GM18517 (cell line): ENCODE data around the gene SP9.
"Not testable (repeated sequence)": the region's sequence is repeated elsewhere in the genome, so short reads cannot be mapped to it uniquely, and the experiment has no call there.

Experiments
- ATAC-seq: cut with Tn5 transposase; IDR thresholded peaks from one replicate; pipeline ENCODE4 v1.9.1; 2021; ENCODE audit warnings: mild to moderate bottlenecking, moderate library complexity; ENCODE audit not compliant: unreplicated experiment

The SP9 gene

GRCh38 chr2:174344716-174345461 lies 10.1 kb downstream of the SP9 start:
- ATAC-seq = no peak

- no peak for ATAC-seq
Measured at GRCh38 chr2:174350018-174350417, 15.3 kb downstream of the SP9 start.

- no peak for ATAC-seq
Measured at GRCh38 chr2:174350593-174351181, 15.9 kb downstream of the SP9 start.

GRCh38 chr2:174353004-174353403 lies 18.2 kb downstream of the SP9 start:
- no peak for ATAC-seq

- no peak for ATAC-seq
Measured at GRCh38 chr2:174356347-174356746, 21.6 kb downstream of the SP9 start.

GRCh38 chr2:174359663-174360062 lies 24.9 kb downstream of the SP9 start:
- not testable (repeated sequence) for ATAC-seq

GRCh38 chr2:174362949-174363348 lies 28.2 kb downstream of the SP9 start:
- no peak for ATAC-seq

- not testable (repeated sequence) for ATAC-seq
Measured at GRCh38 chr2:174363492-174364225, 28.9 kb downstream of the SP9 start.

GRCh38 chr2:174364628-174365027 lies 29.9 kb downstream of the SP9 start:
- ATAC-seq = no peak

GRCh38 chr2:174365571-174365970 lies 30.8 kb downstream of the SP9 start:
- no peak for ATAC-seq

- no peak for ATAC-seq
Measured at GRCh38 chr2:174368691-174369090, 33.9 kb downstream of the SP9 start.

- no peak for ATAC-seq
Measured at GRCh38 chr2:174376967-174377366, 42.2 kb downstream of the SP9 start.

- no peak for ATAC-seq
Measured at GRCh38 chr2:174383796-174384195, 49.0 kb downstream of the SP9 start.

GRCh38 chr2:174385201-174385600 lies 50.4 kb downstream of the SP9 start:
- no peak for ATAC-seq
